CD14-positive monocyte (primary cell): Measurements from ENCODE around the gene MMP15. TPM values are rescaled to one million over a fixed set of nuclear protein-coding genes. Genes with fewer than 3 reads are reported as not detected.
A peak's percentile ranks its signal among the peaks of the same experiment; 100 is the strongest.

Source experiments
- DNase-seq, 3 donors: peaks; one replicate each; pipeline ENCODE4 v3.0.0-alpha.2; 2011 to 2022
- H2AFZ ChIP-seq: 2 replicates; pipeline ENCODE4 v1.6.0; 2012; ENCODE audit warnings: mild to moderate bottlenecking, low read depth, low read length, inconsistent platforms; ENCODE audit not compliant: insufficient read depth, poor library complexity, severe bottlenecking
- H3K27ac ChIP-seq, 2 donors: 1 replicate in 1 of 2; 2 replicates in 1 of 2; pipeline ENCODE4 v1.5.1; 2012 to 2013; ENCODE audit warnings: low read length in 2 of 2, control low read depth in 1 of 2, inconsistent platforms in 1 of 2, low read depth in 1 of 2, mild to moderate bottlenecking in 1 of 2
- H3K27me3 ChIP-seq, 2 donors: one replicate each; pipeline versions ENCODE4 v1.6.0 to v1.6.1; 2011 to 2013; ENCODE audit warnings: low read length in 2 of 2; ENCODE audit not compliant: control insufficient read depth in 2 of 2, insufficient read depth in 2 of 2
- H3K36me3 ChIP-seq, 2 donors: replicated peaks in 1 of 2; 1 replicate in 1 of 2; 2 replicates in 1 of 2; pipeline versions ENCODE4 v1.5.1 to v1.6.1; 2012 to 2013; ENCODE audit warnings: low read length in 2 of 2, control low read depth in 1 of 2, inconsistent platforms in 1 of 2, mild to moderate bottlenecking in 1 of 2; ENCODE audit not compliant: insufficient read depth in 2 of 2, control insufficient read depth in 1 of 2
- H3K4me1 ChIP-seq, 2 donors: 1 replicate in 1 of 2; 2 replicates in 1 of 2; pipeline versions ENCODE4 v1.5.1 to v1.6.1; 2012 to 2013; ENCODE audit warnings: low read length in 2 of 2, control low read depth in 1 of 2, inconsistent platforms in 1 of 2, mild to moderate bottlenecking in 1 of 2, moderate library complexity in 1 of 2; ENCODE audit not compliant: insufficient read depth in 2 of 2, control insufficient read depth in 1 of 2
- H3K4me2 ChIP-seq: replicated peaks from 2 replicates; pipeline ENCODE3; 2012; ENCODE audit warnings: low read length, moderate library complexity, mild to moderate bottlenecking; ENCODE audit not compliant: poor library complexity, severe bottlenecking; ENCODE audit errors: extremely low read depth
- H3K4me3 ChIP-seq, 3 experiments: fragments of 200-600 bp in 1 of 3; sonication (generic) in 1 of 3; replicated peaks in 1 of 3; 1 replicate in 2 of 3; 2 replicates in 1 of 3; pipeline ENCODE4 v1.5.1; 2011 to 2013; ENCODE audit warnings: low read length in 3 of 3, mild to moderate bottlenecking in 3 of 3, control low read depth in 2 of 3, low read depth in 2 of 3, inconsistent platforms in 1 of 3, moderate library complexity in 1 of 3
- H3K79me2 ChIP-seq: 2 replicates; pipeline ENCODE4 v1.6.0; 2012; ENCODE audit warnings: mild to moderate bottlenecking, control low read depth, inconsistent platforms, low read length, moderate library complexity; ENCODE audit not compliant: insufficient read depth
- H3K9ac ChIP-seq: 2 replicates; pipeline ENCODE4 v1.6.0; 2017; ENCODE audit warnings: low read length, mild to moderate bottlenecking; ENCODE audit not compliant: insufficient read depth, poor library complexity, severe bottlenecking
- H3K9me3 ChIP-seq, 2 donors: replicated peaks in 1 of 2; 1 replicate in 1 of 2; 2 replicates in 1 of 2; pipeline versions ENCODE4 v1.5.1 to v1.6.1; 2012 to 2013; ENCODE audit warnings: low read length in 2 of 2, control low read depth in 1 of 2; ENCODE audit not compliant: control insufficient read depth in 1 of 2, insufficient read depth in 1 of 2
- H4K20me1 ChIP-seq: 2 replicates; pipeline ENCODE4 v1.6.0; 2012; ENCODE audit warnings: mild to moderate bottlenecking, low read length, control low read depth, moderate library complexity; ENCODE audit not compliant: insufficient read depth
- H3K27ac Mint-ChIP-seq, 7 donors: one replicate each; pipeline ENCODE4 v1.8.0; 2020; ENCODE audit warnings: mild to moderate bottlenecking in 7 of 7, mixed read lengths in 7 of 7, moderate library complexity in 6 of 7, inconsistent platforms in 2 of 7
- H3K27me3 Mint-ChIP-seq, 3 donors: one replicate each; pipeline ENCODE4 v1.8.0; 2021 to 2022; ENCODE audit warnings: low read depth in 3 of 3, mild to moderate bottlenecking in 3 of 3, mixed read lengths in 3 of 3, moderate library complexity in 3 of 3, inconsistent platforms in 1 of 3
- H3K36me3 Mint-ChIP-seq, 2 donors: one replicate each; pipeline ENCODE4 v1.8.0; 2020; ENCODE audit warnings: mixed read lengths in 2 of 2, inconsistent platforms in 1 of 2, mild to moderate bottlenecking in 1 of 2
- H3K4me1 Mint-ChIP-seq: one replicate; pipeline ENCODE4 v1.8.0; 2020; ENCODE audit warnings: mild to moderate bottlenecking, mixed read lengths
- H3K4me3 Mint-ChIP-seq, 2 donors: one replicate each; pipeline ENCODE4 v1.8.0; 2020; ENCODE audit warnings: mild to moderate bottlenecking in 2 of 2, mixed read lengths in 2 of 2, moderate library complexity in 1 of 2
- H3K9me3 Mint-ChIP-seq, 7 donors: one replicate each; pipeline ENCODE4 v1.8.0; 2020 to 2022; ENCODE audit warnings: mixed read lengths in 7 of 7, mild to moderate bottlenecking in 6 of 7, moderate library complexity in 6 of 7, inconsistent platforms in 2 of 7
- CTCF ChIP-seq: fragments of 200-600 bp; IDR thresholded peaks from one replicate; pipeline ENCODE4 v1.8.0; 2022; ENCODE audit warnings: antibody characterized with exemption, mild to moderate bottlenecking
- WGBS: methylation state at CpG from one replicate; pipeline ENCODE4 v1.1.5; 2013; ENCODE audit warnings: missing lambda C conversion rate; ENCODE audit not compliant: insufficient coverage; 5-methylcytosine and 5-hydroxymethylcytosine counted together
- intact Hi-C, 2 donors: fragments of 100-400 bp; cut with micrococcal nuclease; formaldehyde crosslinking; loops; one replicate each; pipeline versions ENCODE4 v1.15.0 to v1.15.1; 2023
- polyA plus RNA-seq, 3 donors: library from polyadenylated mRNA; depleted of rRNA in 1 of 3; unstranded in 2 of 3; stranded (reverse) in 1 of 3; fragments of 300-500 nt in 2 of 3; fragments of >200 nt in 1 of 3; fragmentation: Illumina TruSeq in 2 of 3; gene quantifications; 1 replicate in 2 of 3; 2 replicates in 1 of 3; pipeline ENCODE4 v1.2.3, GENCODE V29; 2012 to 2021

Gene MMP15
- polyA plus RNA-seq, 3 donors = not detected

GRCh38 chr16:58037365-58038057 is 12.0 kb downstream of the MMP15 start:
- H3K79me2 ChIP-seq = no peaks in the 10 kb centered on the region
- H3K36me3 ChIP-seq = no peaks in the 10 kb centered on the region
- no peak overlapping the region for H3K9ac ChIP-seq
- WGBS = 96% methylated on average over 8 of the region's 16 CpGs
- H3K4me1 ChIP-seq = no peaks in the 10 kb centered on the region
- H4K20me1 ChIP-seq = no peaks in the 10 kb centered on the region
- Mint-ChIP-seq H3K4me1 (no peaks in the 10 kb centered on the region), H3K9me3 (peaks cover 0 to 2% (median 0%) of the 10 kb centered on the region in 7 donors), H3K4me3 (no peak overlapping the region), H3K27me3 (peaks cover 0 to 2% (median 0%) of the 10 kb centered on the region in 3 donors), H3K36me3 (no peaks in the 10 kb centered on the region), H3K27ac (peak overlapping the region in 1 of 7 donors; percentile 43)
- no peaks in the 10 kb centered on the region for H3K27me3 ChIP-seq
- no peak overlapping the region for H3K4me3 ChIP-seq
- TF ChIP-seq CTCF = no peak
- H3K27ac ChIP-seq = no peak overlapping the region
- intact Hi-C loops = no loop called here
- H3K9me3 ChIP-seq = no peaks in the 10 kb centered on the region
- DNase-seq = no peak
- no peak overlapping the region for H3K4me2 ChIP-seq
- H2AFZ ChIP-seq = no peak overlapping the region

GRCh38 chr16:58038219-58038641 is 12.7 kb downstream of the MMP15 start:
- Histone ChIP-seq H3K4me1 (no peaks in the 10 kb centered on the region), H3K4me3 (no peak overlapping the region), H3K36me3 (no peaks in the 10 kb centered on the region), H2AFZ (no peak overlapping the region), H4K20me1 (no peaks in the 10 kb centered on the region), H3K4me2 (no peak overlapping the region), H3K79me2 (no peaks in the 10 kb centered on the region), H3K9ac (no peak overlapping the region), H3K27me3 (no peaks in the 10 kb centered on the region), H3K9me3 (no peaks in the 10 kb centered on the region), H3K27ac (no peak overlapping the region)
- no peaks in the 10 kb centered on the region for H3K4me1 Mint-ChIP-seq
- H3K27ac Mint-ChIP-seq = no peak overlapping the region
- intact Hi-C loops = no loop called here
- H3K36me3 Mint-ChIP-seq = no peaks in the 10 kb centered on the region
- peaks cover 0 to 2% (median 0%) of the 10 kb centered on the region in 7 donors for H3K9me3 Mint-ChIP-seq
- H3K4me3 Mint-ChIP-seq = no peak overlapping the region
- H3K27me3 Mint-ChIP-seq = peaks cover 0 to 2% (median 0%) of the 10 kb centered on the region in 3 donors
- no peak for DNase-seq
- TF ChIP-seq CTCF = no peak
- 98% methylated on average over 18 of the region's 20 CpGs for WGBS
